Upper lobe of left lung (tissue), 4 donors: ENCODE measurements around the gene MYF5.

Source experiments
- POLR2A ChIP-seq, 4 donors: fragments of 450-650 bp; IDR thresholded peaks; one replicate each; pipeline ENCODE4 v1.5.1; 2016 to 2017; ENCODE audit warnings: antibody characterized with exemption in 4 of 4, mild to moderate bottlenecking in 2 of 4
- POLR2AphosphoS5 ChIP-seq, 2 donors: sonication (generic); formaldehyde crosslinking; IDR thresholded peaks; one replicate each; pipeline ENCODE4 v1.5.1; 2017; ENCODE audit warnings: antibody characterized with exemption in 2 of 2

DNA sequence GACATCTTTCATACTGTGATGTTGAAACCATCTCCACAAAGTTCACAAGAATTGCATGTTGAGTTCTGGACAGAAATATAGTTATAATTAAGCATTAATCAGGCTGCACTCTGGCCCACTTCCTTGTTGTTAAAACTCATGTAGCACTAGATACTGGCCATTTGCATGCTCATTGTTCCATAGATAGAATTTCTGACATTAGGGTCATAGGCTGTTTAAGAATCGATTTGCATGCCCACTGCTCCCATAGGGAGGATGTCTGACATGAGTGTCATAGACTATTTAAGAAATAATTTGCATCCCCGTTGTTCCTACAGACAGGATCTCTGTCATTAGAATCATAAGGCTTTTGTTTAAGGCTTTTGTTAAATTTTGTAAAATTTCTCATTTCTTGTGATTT, 50.2 kb downstream of the MYF5 start:
- TF ChIP-seq POLR2AphosphoS5 (IDR thresholded peaks at IDR 0.05) (no peak), POLR2A (IDR thresholded peaks at IDR 0.05) (no peak)
